HEK293T (cell line): ENCODE results near the gene LETM1.

Experiments
- ARNT ChIP-seq: fragments of 450-650 bp; IDR thresholded peaks from 2 replicates; pipeline ENCODE4 v1.6.1; 2017; ENCODE audit warnings: mild to moderate bottlenecking
- ELF4 ChIP-seq: fragments of 450-650 bp; IDR thresholded peaks from 2 replicates; pipeline ENCODE4 v1.6.1; 2017; ENCODE audit warnings: antibody characterized with exemption
- FOXM1 ChIP-seq: fragments of 450-650 bp; IDR thresholded peaks from 2 replicates; pipeline ENCODE4 v1.6.1; 2017; ENCODE audit warnings: mild to moderate bottlenecking, borderline replicate concordance

DNA sequence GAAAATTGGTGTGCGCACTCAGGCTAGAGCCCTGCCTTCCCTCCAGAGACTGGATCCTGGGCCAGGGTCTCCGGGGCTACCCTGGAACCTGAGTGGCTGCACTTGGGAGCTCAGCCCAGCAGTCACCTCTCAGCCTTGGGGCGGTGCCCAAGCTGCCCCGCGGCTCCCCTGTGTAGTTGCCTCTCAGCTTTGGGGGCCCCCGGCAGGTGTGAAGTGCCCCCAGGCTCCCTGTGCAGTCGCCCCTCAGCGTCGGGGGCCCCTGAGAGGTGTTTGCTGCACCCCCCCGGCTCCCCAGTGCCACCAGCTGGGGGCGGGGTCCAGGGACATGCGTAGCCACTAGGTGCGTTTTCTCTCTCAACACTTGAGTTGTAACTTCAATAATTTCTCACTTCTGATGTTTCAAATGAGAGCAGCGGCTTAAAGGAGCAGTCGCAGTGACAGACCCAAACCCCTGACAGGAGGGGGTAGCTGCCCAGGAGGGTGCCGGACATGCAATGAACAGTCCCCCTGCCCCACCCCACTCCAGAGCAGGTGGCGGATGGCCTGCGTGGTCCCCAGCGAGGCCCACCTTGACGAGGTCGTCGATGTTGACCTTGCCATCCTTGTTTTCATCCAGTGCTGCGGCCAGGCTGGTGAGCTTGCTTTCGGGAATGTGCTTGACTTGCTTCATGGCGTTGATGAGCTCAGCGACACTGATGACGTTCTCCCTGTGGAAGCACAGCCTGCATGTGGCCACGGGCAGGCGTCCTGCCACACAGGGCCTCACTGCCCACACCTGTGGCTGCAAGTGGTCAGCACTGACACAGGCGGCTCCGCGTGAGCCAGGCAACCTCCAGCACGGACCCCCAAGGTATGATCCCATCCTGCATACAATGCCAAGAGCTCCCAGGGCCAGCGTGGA, 40.6 kb downstream of the LETM1 start:
- TF ChIP-seq FOXM1 (no peak), ELF4 (no peak), ARNT (no peak)
